Measurements from ENCODE around the gene COMMD2. TPM values are rescaled to one million over a fixed set of nuclear protein-coding genes. Genes with fewer than 3 reads are reported as not detected.

The COMMD2 gene
- total and polyA plus RNA-seq, 8 donors = 1.4 to 50.4 (median 14.9) TPM

DNA sequence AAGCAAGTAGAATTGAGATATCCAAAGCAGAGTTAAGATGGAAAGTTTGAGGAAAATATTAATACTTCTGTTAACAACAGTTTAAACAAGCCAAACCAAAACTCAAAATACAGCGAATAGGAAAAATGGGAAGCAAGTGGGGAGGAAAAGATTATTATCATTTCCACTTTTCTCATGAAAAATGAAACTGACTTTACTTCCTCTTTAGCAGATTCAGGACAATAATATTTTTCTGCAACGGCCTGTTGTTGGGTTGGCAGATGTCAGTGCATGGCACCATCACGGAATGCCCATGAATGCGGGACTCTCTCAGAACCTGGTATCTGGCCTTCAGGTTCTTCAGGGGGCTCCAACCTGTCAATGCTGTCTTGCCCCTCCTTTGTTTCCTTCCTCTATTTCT is 28.9 kb upstream of the COMMD2 start:
- intact Hi-C loops (cut with DNase I; ENCODE audit: low total_unique reads) = no loop called here
- H3K27ac ChIP-seq = peak overlapping the region in 1 of 5 donors; percentile 12
- DNase-seq = peak in 1 of 2 donors; percentile 10
- H3K9me3 ChIP-seq = no peaks in the 10 kb centered on the region
- 57 to 72% (median 66%) methylated on average over 4 of the region's 4 CpGs for WGBS, 5 donors
- H3K27me3 ChIP-seq = no peaks in the 10 kb centered on the region
- no peaks in the 10 kb centered on the region for H3K36me3 ChIP-seq
- H3K4me1 ChIP-seq = peaks cover 0 to 21% (median 0%) of the 10 kb centered on the region in 4 donors
- no peak for TF ChIP-seq POLR2AphosphoS5 (IDR thresholded peaks at IDR 0.05)
- TF ChIP-seq, protein P1, sequence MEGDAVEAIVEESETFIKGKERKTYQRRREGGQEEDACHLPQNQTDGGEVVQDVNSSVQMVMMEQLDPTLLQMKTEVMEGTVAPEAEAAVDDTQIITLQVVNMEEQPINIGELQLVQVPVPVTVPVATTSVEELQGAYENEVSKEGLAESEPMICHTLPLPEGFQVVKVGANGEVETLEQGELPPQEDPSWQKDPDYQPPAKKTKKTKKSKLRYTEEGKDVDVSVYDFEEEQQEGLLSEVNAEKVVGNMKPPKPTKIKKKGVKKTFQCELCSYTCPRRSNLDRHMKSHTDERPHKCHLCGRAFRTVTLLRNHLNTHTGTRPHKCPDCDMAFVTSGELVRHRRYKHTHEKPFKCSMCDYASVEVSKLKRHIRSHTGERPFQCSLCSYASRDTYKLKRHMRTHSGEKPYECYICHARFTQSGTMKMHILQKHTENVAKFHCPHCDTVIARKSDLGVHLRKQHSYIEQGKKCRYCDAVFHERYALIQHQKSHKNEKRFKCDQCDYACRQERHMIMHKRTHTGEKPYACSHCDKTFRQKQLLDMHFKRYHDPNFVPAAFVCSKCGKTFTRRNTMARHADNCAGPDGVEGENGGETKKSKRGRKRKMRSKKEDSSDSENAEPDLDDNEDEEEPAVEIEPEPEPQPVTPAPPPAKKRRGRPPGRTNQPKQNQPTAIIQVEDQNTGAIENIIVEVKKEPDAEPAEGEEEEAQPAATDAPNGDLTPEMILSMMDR (IDR thresholded peaks at IDR 0.05) = no peak
- no peak for TF ChIP-seq POLR2A (IDR thresholded peaks at IDR 0.05)
- TF ChIP-seq EP300 (IDR thresholded peaks at IDR 0.05) = no peak
- no peak overlapping the region for H3K4me3 ChIP-seq

DNA sequence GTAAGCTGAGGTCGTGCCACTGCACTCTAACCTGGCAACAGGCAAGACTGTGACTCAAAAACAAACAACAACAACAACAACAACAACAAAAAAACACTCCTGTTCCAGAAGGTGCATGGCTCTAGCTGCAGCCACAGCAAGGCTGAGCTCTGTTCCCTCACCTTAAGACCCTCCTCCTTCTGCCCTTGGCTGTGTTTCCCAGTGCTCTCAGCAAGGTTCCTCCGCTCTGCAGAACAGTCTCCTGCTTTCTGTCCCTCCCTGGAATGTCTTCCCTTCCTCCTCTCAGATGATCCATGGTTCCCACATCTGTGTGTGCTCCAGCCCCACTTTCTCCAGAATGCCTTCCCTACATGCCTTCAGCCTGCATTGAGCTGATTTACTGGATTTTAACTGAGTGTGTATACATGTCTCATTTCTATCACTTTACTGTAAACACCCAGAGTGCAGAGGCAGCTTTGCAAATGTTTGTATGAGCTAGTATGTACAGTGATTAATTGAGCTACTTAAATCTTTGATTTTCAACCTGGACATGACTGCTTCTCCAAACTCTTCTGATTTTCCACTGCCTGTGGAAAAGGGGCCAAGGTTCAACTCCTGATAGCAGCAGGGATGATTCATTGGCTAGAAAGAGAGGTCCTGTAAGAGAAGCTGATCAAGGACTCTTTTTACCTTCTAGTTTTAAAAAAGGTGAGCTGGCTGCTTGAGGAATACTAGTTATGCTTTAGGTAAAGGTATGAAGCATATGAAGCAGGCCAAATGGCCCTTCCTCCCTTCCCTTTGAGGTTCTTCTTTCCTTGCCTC is 25.3 kb upstream of the COMMD2 start:
- TF ChIP-seq EP300 (IDR thresholded peaks at IDR 0.05) (no peak), POLR2AphosphoS5 (IDR thresholded peaks at IDR 0.05) (no peak), POLR2A (IDR thresholded peaks at IDR 0.05) (no peak)
- TF ChIP-seq, protein P1 (IDR thresholded peaks at IDR 0.05) = no peak
- Histone ChIP-seq H3K36me3 (no peaks in the 10 kb centered on the region), H3K27ac (no peak overlapping the region), H3K4me3 (no peak overlapping the region), H3K4me1 (peaks cover 0 to 4% (median 0%) of the 10 kb centered on the region in 4 donors), H3K27me3 (no peaks in the 10 kb centered on the region), H3K9me3 (no peaks in the 10 kb centered on the region)
- 60 to 89% (median 80%) methylated on average over 2 of the region's 2 CpGs for WGBS, 5 donors
- DNase-seq = peak in 1 of 2 donors; percentile 7
- intact Hi-C loops (cut with DNase I; ENCODE audit: low total_unique reads) = no loop called here

DNA sequence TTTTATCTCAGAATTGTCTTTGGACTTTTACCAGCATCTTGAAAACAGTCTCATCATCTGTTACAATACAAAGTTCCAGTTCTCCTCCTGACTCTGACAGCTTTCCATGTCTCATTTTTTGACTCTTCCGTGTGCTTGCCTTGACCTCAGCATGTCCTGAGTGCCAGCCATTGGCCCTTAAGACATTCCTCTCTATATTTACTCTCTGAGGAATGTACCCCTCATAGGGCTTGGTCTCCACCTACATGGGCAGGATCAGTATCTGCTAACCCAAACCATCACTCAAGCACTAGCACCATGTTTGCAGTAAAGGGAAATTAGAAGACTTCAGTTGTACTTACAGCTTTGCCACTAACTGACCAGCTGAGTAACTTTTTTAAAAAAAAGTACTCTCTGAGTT is 23.9 kb upstream of the COMMD2 start:
- Histone ChIP-seq H3K36me3 (no peaks in the 10 kb centered on the region), H3K27me3 (no peaks in the 10 kb centered on the region), H3K9me3 (no peaks in the 10 kb centered on the region), H3K4me1 (peaks cover 0 to 4% (median 0%) of the 10 kb centered on the region in 4 donors), H3K4me3 (no peak overlapping the region), H3K27ac (no peak overlapping the region)
- no peak for DNase-seq
- intact Hi-C loops (cut with DNase I; ENCODE audit: low total_unique reads) = no loop called here
- TF ChIP-seq EP300 (IDR thresholded peaks at IDR 0.05) (no peak), POLR2A (IDR thresholded peaks at IDR 0.05) (no peak), POLR2AphosphoS5 (IDR thresholded peaks at IDR 0.05) (no peak)
- TF ChIP-seq, protein P1 (IDR thresholded peaks at IDR 0.05) = no peak
- 68 to 82% (median 73%) methylated on average over 1 of the region's 1 CpG for WGBS, 5 donors

DNA sequence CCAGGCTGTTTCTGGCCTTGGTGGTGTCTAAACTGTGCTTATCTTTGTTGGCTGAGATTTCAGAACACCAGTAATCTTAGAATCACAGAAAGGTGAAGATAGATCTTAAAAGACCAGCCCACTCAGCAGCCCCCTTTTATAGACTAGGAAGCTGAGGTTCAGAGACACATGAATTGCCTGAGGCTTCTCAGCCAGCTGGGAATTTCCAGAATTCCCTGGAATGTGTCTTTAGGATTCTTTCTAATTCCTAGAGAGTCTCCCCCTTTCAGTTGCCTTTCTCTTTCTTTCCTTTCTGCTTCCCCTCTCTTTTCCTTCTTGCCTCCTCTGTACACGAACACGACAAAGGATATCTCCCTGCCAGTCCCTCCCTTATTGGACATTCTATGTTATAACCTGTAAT is 20.6 kb upstream of the COMMD2 start:
- Histone ChIP-seq H3K27me3 (no peaks in the 10 kb centered on the region), H3K36me3 (no peaks in the 10 kb centered on the region), H3K4me1 (peaks cover 0 to 4% (median 0%) of the 10 kb centered on the region in 4 donors), H3K4me3 (no peak overlapping the region), H3K9me3 (no peaks in the 10 kb centered on the region), H3K27ac (no peak overlapping the region)
- 71 to 84% (median 77%) methylated on average over 2 of the region's 2 CpGs for WGBS, 5 donors
- TF ChIP-seq POLR2A (IDR thresholded peaks at IDR 0.05) (no peak), EP300 (IDR thresholded peaks at IDR 0.05) (no peak), POLR2AphosphoS5 (IDR thresholded peaks at IDR 0.05) (no peak)
- TF ChIP-seq, protein P1 (IDR thresholded peaks at IDR 0.05) = no peak
- intact Hi-C loops (cut with DNase I; ENCODE audit: low total_unique reads) = no loop called here
- DNase-seq = no peak
